ENCODE data around the gene TMEM164.

The TMEM164 gene

GRCh38 chrX:110081320-110081719 is 78.4 kb downstream of the TMEM164 start:
- DNase-seq (ENCODE audit: low read depth), result no peak

- DNase-seq (ENCODE audit: low read depth), result no peak
Measured at GRCh38 chrX:110081740-110082139, 78.8 kb downstream of the TMEM164 start.

GRCh38 chrX:110082161-110082560 is 79.2 kb downstream of the TMEM164 start:
- DNase-seq (ENCODE audit: low read depth), result no peak

GRCh38 chrX:110086162-110086915 is 83.4 kb downstream of the TMEM164 start:
- DNase-seq (ENCODE audit: low read depth), result no peak

- no peak for DNase-seq (ENCODE audit: low read depth)
Measured at GRCh38 chrX:110086916-110087484, 84.1 kb downstream of the TMEM164 start.

GRCh38 chrX:110087485-110088356 is 84.8 kb downstream of the TMEM164 start:
- no peak for DNase-seq (ENCODE audit: low read depth)

GRCh38 chrX:110089656-110090403 is 86.9 kb downstream of the TMEM164 start:
- no peak for DNase-seq (ENCODE audit: low read depth)

- no peak for DNase-seq (ENCODE audit: low read depth)
Measured at GRCh38 chrX:110097920-110098319, 95.0 kb downstream of the TMEM164 start.

GRCh38 chrX:110103344-110103743 is 100.4 kb downstream of the TMEM164 start:
- no peak for DNase-seq (ENCODE audit: low read depth)

- DNase-seq (ENCODE audit: low read depth), result no peak
Measured at GRCh38 chrX:110104078-110104477, 101.2 kb downstream of the TMEM164 start.

GRCh38 chrX:110108381-110108821 is 105.5 kb downstream of the TMEM164 start:
- DNase-seq (ENCODE audit: low read depth), result no peak

GRCh38 chrX:110114260-110114776 is 111.4 kb downstream of the TMEM164 start:
- DNase-seq (ENCODE audit: low read depth), result no peak

- DNase-seq (ENCODE audit: low read depth), result no peak
Measured at GRCh38 chrX:110116066-110116980, 113.4 kb downstream of the TMEM164 start.

GRCh38 chrX:110118530-110118929 is 115.6 kb downstream of the TMEM164 start:
- no peak for DNase-seq (ENCODE audit: low read depth)

- no peak for DNase-seq (ENCODE audit: low read depth)
Measured at GRCh38 chrX:110119480-110119879, 116.6 kb downstream of the TMEM164 start.

- DNase-seq (ENCODE audit: low read depth), result no peak
Measured at GRCh38 chrX:110120025-110120424, 117.1 kb downstream of the TMEM164 start.

GRCh38 chrX:110123331-110123782 is 120.4 kb downstream of the TMEM164 start:
- no peak for DNase-seq (ENCODE audit: low read depth)

- DNase-seq (ENCODE audit: low read depth), result no peak
Measured at GRCh38 chrX:110125446-110126162, 122.7 kb downstream of the TMEM164 start.

GRCh38 chrX:110131031-110131430 is 128.1 kb downstream of the TMEM164 start:
- DNase-seq (ENCODE audit: low read depth), result no peak
